K562 (cell line): Measurements from ENCODE around the gene DARS2. TPM values are rescaled to one million over a fixed set of nuclear protein-coding genes. Genes with fewer than 3 reads are reported as not detected.
"Not testable (repeated sequence)": the region's sequence is repeated elsewhere in the genome, so short reads cannot be mapped to it uniquely, and the experiment has no call there.

Experiments used
- ATAC-seq: fragments of 200-7000 bp; cut with Tn5 transposase; 3 replicates; pipeline ENCODE4 v1.9.1; 2020; ENCODE audit warnings: moderate library complexity
- BruUV-seq: library from RNA; stranded (reverse); fragments of 400-500 nt; replicated peaks from 2 replicates; lab custom pipeline; 2021; lab: Mats Ljungman, UMichigan
- CTCF ChIA-PET: fragments of 300-600 bp; formaldehyde crosslinking; extraction: SDS; loops from one replicate; lab custom pipeline; 2021; ENCODE audit warnings: low intra/inter-chr PET ratio; lab: Yijun Ruan, JAX
- POLR2A ChIA-PET: fragments of 300-600, 350-650 bp; sonication (Branson Sonifier 250); formaldehyde crosslinking; extraction: SDS; loops from one replicate; lab custom pipeline; 2021; ENCODE audit warnings: antibody characterized with exemption, inconsistent platforms; lab: Yijun Ruan, JAX
- DNase-seq, 4 experiments: peaks; one replicate each; pipeline versions ENCODE4 v3.0.0 to v3.0.0-alpha.2; 2011 to 2018; ENCODE audit warnings: low spot score in 3 of 4, mixed read lengths in 3 of 4; ENCODE audit errors: extremely low read depth in 1 of 4
- FAIRE-seq: peaks from 2 replicates; lab custom pipeline; 2011; peaks lifted over from hg19 to GRCh38; lab: Jason Lieb, UNC
- H2AFZ ChIP-seq: 2 replicates; pipeline ENCODE4 v1.6.0; 2011; ENCODE audit warnings: low read depth, low read length, control low read depth, inconsistent platforms
- H3K27ac ChIP-seq: fragments of 200-600 bp; 3 replicates; pipeline ENCODE4 v1.8.0; 2011; ENCODE audit warnings: low read depth, mild to moderate bottlenecking, control low read depth, inconsistent platforms, low read length, moderate library complexity, mixed read lengths; ENCODE audit errors: extremely low read depth
- H3K27me3 ChIP-seq, 2 experiments: fragments of 300-600 bp in 1 of 2; 2 replicates in 1 of 2; 3 replicates in 1 of 2; pipeline versions ENCODE4 v1.6.0 to v1.8.0; 2011; ENCODE audit warnings: inconsistent platforms in 2 of 2, low read length in 2 of 2, mild to moderate bottlenecking in 1 of 2, mixed read lengths in 1 of 2, moderate library complexity in 1 of 2; ENCODE audit not compliant: control insufficient read depth in 2 of 2, insufficient read depth in 2 of 2
- H3K36me3 ChIP-seq: fragments of 300-600 bp; 3 replicates; pipeline ENCODE4 v1.8.0; 2011; ENCODE audit warnings: mild to moderate bottlenecking, low read length, inconsistent platforms; ENCODE audit not compliant: control insufficient read depth, insufficient read depth
- H3K4me1 ChIP-seq, 2 experiments: fragments of 200-600 bp in 1 of 2; replicated peaks in 1 of 2; 2 replicates in 1 of 2; 3 replicates in 1 of 2; pipeline versions ENCODE4 v1.5.1 to v1.8.0; 2011; ENCODE audit warnings: inconsistent platforms in 2 of 2, low read length in 2 of 2, mild to moderate bottlenecking in 1 of 2, mixed read lengths in 1 of 2, moderate library complexity in 1 of 2; ENCODE audit not compliant: control insufficient read depth in 2 of 2, insufficient read depth in 2 of 2
- H3K4me2 ChIP-seq: 2 replicates; pipeline ENCODE4 v1.6.1; 2011; ENCODE audit warnings: low read length, control low read depth, inconsistent platforms, mixed read lengths; ENCODE audit not compliant: insufficient read depth
- H3K4me3 ChIP-seq: fragments of 200-600 bp; sonication (generic), shearing (Covaris generic); 2 replicates; pipeline ENCODE4 v1.5.1; 2016; ENCODE audit warnings: control low read depth, inconsistent platforms
- H3K79me2 ChIP-seq: fragments of 200-600 bp; 3 replicates; pipeline ENCODE4 v1.8.0; 2011; ENCODE audit warnings: low read length, inconsistent platforms; ENCODE audit not compliant: control insufficient read depth, insufficient read depth
- H3K9ac ChIP-seq, 2 experiments: 2 replicates each; pipeline versions ENCODE4 v1.6.0 to v1.6.1; 2011; ENCODE audit warnings: low read depth in 2 of 2, low read length in 2 of 2, control low read depth in 1 of 2, inconsistent platforms in 1 of 2, mild to moderate bottlenecking in 1 of 2, mixed read lengths in 1 of 2; ENCODE audit not compliant: insufficient read depth in 1 of 2
- H3K9me1 ChIP-seq: one replicate; pipeline ENCODE4 v1.6.0; 2011; ENCODE audit warnings: inconsistent platforms, mild to moderate bottlenecking, low read length, moderate library complexity; ENCODE audit not compliant: control insufficient read depth, insufficient read depth
- H3K9me3 ChIP-seq: replicated peaks from 2 replicates; pipeline ENCODE4 v1.5.1; 2011; ENCODE audit warnings: low read depth, low read length, inconsistent platforms; ENCODE audit not compliant: control insufficient read depth, insufficient read depth
- H4K20me1 ChIP-seq: replicated peaks from 2 replicates; pipeline ENCODE4 v1.6.1; 2011; ENCODE audit warnings: low read length, inconsistent platforms, mixed read lengths; ENCODE audit not compliant: control insufficient read depth, insufficient read depth
- CEBPB ChIP-seq: fragments of 450-650 bp; IDR thresholded peaks from 2 replicates; pipeline ENCODE4 v1.6.1; 2016; ENCODE audit warnings: missing genetic modification characterization, missing compliant biosample characterization
- CEBPG ChIP-seq, 3 experiments: fragments of 200-800 bp in 1 of 3; sonication (Bioruptor generic) in 1 of 3; sonication (generic) in 1 of 3; formaldehyde crosslinking in 1 of 3; IDR thresholded peaks in 2 of 3; conservative IDR thresholded peaks in 1 of 3; 2 replicates each; pipeline versions ENCODE4 v1.6.1 to v1.8.0; 2016 to 2022; ENCODE audit warnings: missing compliant biosample characterization in 2 of 3, missing genetic modification characterization in 2 of 3, mild to moderate bottlenecking in 1 of 3, missing genetic modification reagents in 1 of 3
- EHMT2 ChIP-seq: fragments of 450-650 bp; IDR thresholded peaks from 2 replicates; pipeline ENCODE4 v1.6.1; 2018; ENCODE audit warnings: antibody characterized with exemption
- ELF4 ChIP-seq: fragments of 450-650 bp; formaldehyde crosslinking; IDR thresholded peaks from 2 replicates; pipeline ENCODE4 v1.4.0; 2022; ENCODE audit warnings: missing genetic modification characterization
- ZNF354B ChIP-seq: fragments of 250-450 bp; sonication (Bioruptor Pico); IDR thresholded peaks from 2 replicates; pipeline ENCODE4 v1.4.0; 2020
- ZNF507 ChIP-seq: conservative IDR thresholded peaks from 2 replicates; pipeline ENCODE4 v1.6.1; 2017; ENCODE audit warnings: missing genetic modification characterization, missing compliant biosample characterization
- WGBS: fragments of 100-300 bp; shearing (Covaris generic); methylation state at CpG from one replicate; pipeline ENCODE4 v1.1.6; 2016; ENCODE audit warnings: low coverage, mixed read lengths; ENCODE audit not compliant: insufficient coverage; ENCODE audit errors: missing lambda C conversion rate; 5-methylcytosine and 5-hydroxymethylcytosine counted together
- in situ Hi-C: fragments of 300-500 bp; cut with MboI; formaldehyde crosslinking; loops from 4 replicates; pipeline ENCODE4 v1.15.0; 2018; ENCODE audit warnings: inconsistent platforms, mixed read lengths
- intact Hi-C: fragments of 100-400 bp; cut with micrococcal nuclease; formaldehyde crosslinking; loops from 2 replicates; pipeline ENCODE4 v1.14.2; 2022
- polyA plus RNA-seq, 8 experiments: library from polyadenylated mRNA; depleted of rRNA in 4 of 8; stranded (reverse) in 5 of 8; unstranded in 3 of 8; fragments of >200 nt; fragmentation: Nextera tagmentation in 2 of 8; fragmentation: Illumina TruSeq in 1 of 8; extraction: Ambion mirVana in 2 of 8; extraction: Trizol in 1 of 8; gene quantifications; 2 replicates each; pipeline versions ENCODE4 v1.2.1 to v1.2.3, GENCODE V29; 2011 to 2014; ENCODE audit warnings: inconsistent platforms in 1 of 8, missing spikeins in 1 of 8
- total RNA-seq, 7 experiments: library from RNA; depleted of rRNA in 6 of 7; stranded (reverse); fragments of >200 nt in 6 of 7; fragmentation: Illumina TruSeq in 2 of 7; extraction: Trizol in 2 of 7; gene quantifications; 2 replicates each; pipeline versions ENCODE4 v1.2.1 to v1.2.3, GENCODE V29; 2011 to 2021; ENCODE audit warnings: low replicate concordance in 1 of 7

DARS2 gene
- total and polyA plus RNA-seq, 9 of the 15 experiments (the other 6 are each of a cell fraction or from before 2014, with no cell fraction given) = 36.4 to 96.7 (median 68.6) TPM

DNA sequence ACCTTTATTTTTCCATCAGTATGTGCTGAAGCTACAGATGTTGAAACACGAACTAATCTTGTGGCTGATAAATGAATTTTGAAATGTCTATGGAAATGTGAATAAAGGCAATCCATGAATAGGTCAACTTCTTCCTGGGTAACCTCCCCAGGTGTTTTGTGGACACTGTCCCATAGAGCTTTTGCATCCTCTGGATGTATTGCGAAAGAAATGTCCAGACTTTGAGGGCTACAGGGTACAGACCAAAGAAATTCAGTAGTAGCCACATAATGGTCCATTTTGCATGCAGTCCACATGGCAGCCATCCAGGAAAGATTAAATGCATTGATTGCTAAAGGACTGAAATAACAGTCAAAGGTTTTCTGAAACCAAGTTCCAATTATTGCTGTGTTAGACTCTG is 21.5 kb upstream of the DARS2 start:
- Histone ChIP-seq H3K4me3 (no peak overlapping the region), H3K36me3 (peaks cover 83% of the 10 kb centered on the region), H3K9ac (no peak overlapping the region), H3K4me2 (no peak overlapping the region), H3K27ac (no peak overlapping the region), H3K4me1 (no peaks in the 10 kb centered on the region), H2AFZ (no peak overlapping the region), H3K79me2 (no peaks in the 10 kb centered on the region; the same call in 2 of the 3 replicates), H4K20me1 (no peaks in the 10 kb centered on the region), H3K27me3 (no peaks in the 10 kb centered on the region), H3K9me3 (no peaks in the 10 kb centered on the region), H3K9me1 (no peaks in the 10 kb centered on the region)
- ChIA-PET CTCF (no interaction called here), POLR2A (interaction anchor here (0.8 to 1.7 kb wide), 3 partner anchors 9 to 22 kb away, joined by 3 to 4 read pairs (median 3); partner anchors contain the start of genes CENPL and DARS2)
- ATAC-seq = no peak; the same call in 2 of the 3 replicates
- in situ Hi-C loops (loop anchor here (25.0 kb wide), 1 partner anchor 934 kb away; no protein-coding TSS in a partner anchor), intact Hi-C loops (no loop called here)
- no TSS peak for BruUV-seq
- FAIRE-seq = no peak
- TF ChIP-seq ELF4 (CRISPR knock-in tag) (no peak), CEBPB (tag) (peak; percentile 88), EHMT2 (no peak), CEBPG (CRISPR knock-in tag; IDR thresholded peaks at IDR 0.05) (no peak), CEBPG (tag; conservative IDR thresholded peaks at IDR 0.05 in 1 of 2, IDR thresholded peaks at IDR 0.05 in 1 of 2) (peak; percentile 57 to 59; a peak in 3 of 4 replicates)
- DNase-seq = no peak
- 82% methylated on average over 2 of the region's 2 CpGs for WGBS

- in situ Hi-C loops = loop anchor here (25.0 kb wide), 1 partner anchor 924 kb away; no protein-coding TSS in a partner anchor
Measured at GRCh38 chr1:173813654-173814053, 10.8 kb upstream of the DARS2 start.

More at GRCh38 chr1:173813654-173814053, 10.8 kb upstream of the DARS2 start:
- Histone ChIP-seq H3K36me3 (peaks cover 40% of the 10 kb centered on the region), H3K79me2 (peaks cover 62% of the 10 kb centered on the region)
- H3K4me2 ChIP-seq, FAIRE-seq, H3K27ac ChIP-seq, H3K27me3 ChIP-seq, DNase-seq, H4K20me1 ChIP-seq, H3K9ac ChIP-seq, BruUV-seq, ATAC-seq, CTCF ChIA-PET, H3K4me1 ChIP-seq, H3K9me1 ChIP-seq, H3K9me3 ChIP-seq, intact Hi-C loops, H3K4me3 ChIP-seq, H2AFZ ChIP-seq: not testable (repeated sequence)
- peak; percentile 63; the same call in 1 of the 2 replicates for TF ChIP-seq ZNF354B (CRISPR knock-in tag)
- peak; percentile 93 for TF ChIP-seq ZNF507 (tag)
- POLR2A ChIA-PET = interaction anchor here (1.6 to 3.6 kb wide), 2 partner anchors 8 to 9 kb away, joined by 3 to 21 read pairs; no protein-coding TSS in a partner anchor
- 87% methylated on average over 5 of the region's 5 CpGs for WGBS
